Activated CD8-positive, alpha-beta T cell treated with anti-CD3 and anti-CD28 coated beads for 36 hours (primary cell): ENCODE measurements around the gene FAM163A. TPM values are rescaled to one million over a fixed set of nuclear protein-coding genes. Genes with fewer than 3 reads are reported as not detected.
A peak's percentile ranks its signal among the peaks of the same experiment; 100 is the strongest.

Experiments used
- ATAC-seq: fragments of 200-7000 bp; cut with Tn5 transposase; one replicate; pipeline ENCODE4 v1.10.0; 2021; ENCODE audit warnings: mild to moderate bottlenecking, moderate library complexity
- CTCF ChIA-PET: fragments of 350-600 bp; sonication (Branson Sonifier 250); formaldehyde crosslinking; loops from one replicate; lab custom pipeline; 2021; ENCODE audit warnings: antibody characterized with exemption; lab: Charles Lee
- POLR2A ChIA-PET: fragments of 350-600 bp; sonication (Branson Sonifier 250); formaldehyde crosslinking; loops from one replicate; lab custom pipeline; 2021; ENCODE audit warnings: antibody characterized with exemption; lab: Charles Lee
- DNase-seq: peaks from one replicate; pipeline ENCODE4 v3.0.0-alpha.2; 2020
- H3K27ac Mint-ChIP-seq: one replicate; pipeline ENCODE4 v1.8.0; 2021; ENCODE audit warnings: mild to moderate bottlenecking, mixed read lengths
- H3K27me3 Mint-ChIP-seq: one replicate; pipeline ENCODE4 v1.8.0; 2021; ENCODE audit warnings: mixed read lengths
- H3K36me3 Mint-ChIP-seq: one replicate; pipeline ENCODE4 v1.8.0; 2021; ENCODE audit warnings: low read depth, mixed read lengths
- H3K4me1 Mint-ChIP-seq: one replicate; pipeline ENCODE4 v1.8.0; 2021; ENCODE audit warnings: low read depth, mixed read lengths
- H3K4me3 Mint-ChIP-seq: one replicate; pipeline ENCODE4 v1.8.0; 2021; ENCODE audit warnings: mild to moderate bottlenecking, moderate library complexity, mixed read lengths
- H3K9me3 Mint-ChIP-seq: one replicate; pipeline ENCODE4 v1.8.0; 2021; ENCODE audit warnings: mixed read lengths
- intact Hi-C: fragments of 100-400 bp; cut with micrococcal nuclease; formaldehyde crosslinking; loops from one replicate; pipeline ENCODE4 v1.10.0; 2022
- total RNA-seq, 2 experiments: library from RNA; stranded (reverse); gene quantifications; one replicate each; pipeline ENCODE4 v1.2.3, GENCODE V29; 2021
- TF ChIP-seq, protein P1 (sequence below): fragments of 200-600 bp; IDR thresholded peaks from one replicate; pipeline ENCODE4 v1.8.0; 2022; ENCODE audit warnings: antibody characterized with exemption, mild to moderate bottlenecking

FAM163A gene
- total RNA-seq, 2 experiments from 2014 or later: not detected

DNA sequence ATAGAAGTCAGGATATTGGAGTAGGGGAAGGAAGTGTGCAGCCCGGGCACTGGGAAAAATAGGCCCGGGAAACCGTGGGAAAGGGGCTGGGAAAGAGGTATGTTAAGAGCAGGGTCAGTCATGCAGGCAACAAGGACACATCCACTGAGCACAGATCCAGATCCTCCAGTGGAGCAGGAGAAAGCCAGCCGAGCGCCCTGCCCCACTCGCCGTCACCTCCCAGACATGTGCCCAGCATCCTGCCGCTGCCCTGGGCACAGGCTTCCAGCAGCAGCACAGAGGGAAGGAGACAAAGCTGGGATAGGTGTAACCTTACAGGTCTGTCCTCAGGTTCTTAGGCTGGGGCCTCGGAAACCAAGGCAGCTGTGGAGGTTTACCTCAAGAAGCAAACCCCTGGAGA lies 64.2 kb downstream of the FAM163A start:
- DNase-seq: no peak
- TF ChIP-seq, protein P1, sequence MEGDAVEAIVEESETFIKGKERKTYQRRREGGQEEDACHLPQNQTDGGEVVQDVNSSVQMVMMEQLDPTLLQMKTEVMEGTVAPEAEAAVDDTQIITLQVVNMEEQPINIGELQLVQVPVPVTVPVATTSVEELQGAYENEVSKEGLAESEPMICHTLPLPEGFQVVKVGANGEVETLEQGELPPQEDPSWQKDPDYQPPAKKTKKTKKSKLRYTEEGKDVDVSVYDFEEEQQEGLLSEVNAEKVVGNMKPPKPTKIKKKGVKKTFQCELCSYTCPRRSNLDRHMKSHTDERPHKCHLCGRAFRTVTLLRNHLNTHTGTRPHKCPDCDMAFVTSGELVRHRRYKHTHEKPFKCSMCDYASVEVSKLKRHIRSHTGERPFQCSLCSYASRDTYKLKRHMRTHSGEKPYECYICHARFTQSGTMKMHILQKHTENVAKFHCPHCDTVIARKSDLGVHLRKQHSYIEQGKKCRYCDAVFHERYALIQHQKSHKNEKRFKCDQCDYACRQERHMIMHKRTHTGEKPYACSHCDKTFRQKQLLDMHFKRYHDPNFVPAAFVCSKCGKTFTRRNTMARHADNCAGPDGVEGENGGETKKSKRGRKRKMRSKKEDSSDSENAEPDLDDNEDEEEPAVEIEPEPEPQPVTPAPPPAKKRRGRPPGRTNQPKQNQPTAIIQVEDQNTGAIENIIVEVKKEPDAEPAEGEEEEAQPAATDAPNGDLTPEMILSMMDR: no peak
- Mint-ChIP-seq H3K36me3 (no peaks in the 10 kb centered on the region), H3K27me3 (peaks cover 2% of the 10 kb centered on the region), H3K4me1 (peaks cover 4% of the 10 kb centered on the region), H3K27ac (no peak overlapping the region), H3K4me3 (no peak overlapping the region), H3K9me3 (no peaks in the 10 kb centered on the region)
- no peak for ATAC-seq
- CTCF ChIA-PET: interaction anchor here (0.7 to 14.9 kb wide), 3 partner anchors 10 to 104 kb away, joined by 3 to 634 read pairs (median 3); no protein-coding TSS in a partner anchor
- intact Hi-C loops: no loop called here
- POLR2A ChIA-PET: no interaction called here

DNA sequence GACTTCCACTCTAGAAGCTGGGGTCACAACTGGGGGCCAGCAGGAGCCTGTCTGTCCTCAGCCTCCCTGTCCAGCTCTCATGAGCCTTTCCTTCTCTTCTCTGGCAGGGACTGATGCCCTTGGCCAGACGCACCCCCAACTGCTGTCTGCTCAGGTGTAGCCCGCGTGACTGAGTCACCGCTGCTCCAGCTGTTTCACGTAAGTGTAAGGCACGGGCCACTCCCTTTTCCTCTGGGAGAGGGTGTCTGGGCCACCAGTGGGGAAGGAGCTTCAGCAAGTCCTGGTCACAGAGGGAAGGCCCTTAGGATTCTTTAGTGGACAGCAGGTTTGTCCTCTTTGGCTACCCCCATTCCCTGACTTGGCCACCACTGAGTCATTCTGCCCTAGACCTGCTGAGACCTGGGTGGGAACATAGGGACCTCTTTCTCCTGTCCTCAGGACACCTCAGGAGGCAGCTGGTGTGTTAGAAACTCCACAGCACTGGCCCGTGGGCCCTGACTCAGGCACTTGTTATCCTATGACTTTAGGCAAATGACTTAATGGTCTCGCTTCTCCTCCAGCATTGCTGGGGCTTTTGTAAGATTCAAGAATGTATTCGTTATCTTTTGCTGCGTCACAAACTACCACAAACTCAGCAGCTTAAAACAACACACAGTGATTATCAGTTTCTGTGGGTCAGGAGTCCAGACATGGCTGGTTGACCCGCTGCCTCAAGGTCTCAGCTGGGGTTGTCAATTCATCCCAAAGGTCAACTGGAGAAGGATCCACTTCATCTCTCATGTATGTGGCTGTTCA lies 64.8 kb downstream of the FAM163A start:
- ATAC-seq: no peak
- peaks cover 4% of the 10 kb centered on the region for H3K4me1 Mint-ChIP-seq
- no peak overlapping the region for H3K4me3 Mint-ChIP-seq
- intact Hi-C loops: no loop called here
- no peak overlapping the region for H3K27ac Mint-ChIP-seq
- DNase-seq: no peak
- H3K9me3 Mint-ChIP-seq: no peaks in the 10 kb centered on the region
- H3K36me3 Mint-ChIP-seq: no peaks in the 10 kb centered on the region
- ChIA-PET POLR2A (no interaction called here), CTCF (interaction anchor here (0.7 to 14.9 kb wide), 5 partner anchors 11 to 104 kb away, joined by 3 to 634 read pairs (median 3); no protein-coding TSS in a partner anchor)
- TF ChIP-seq, protein P1: no peak
- peaks cover 2% of the 10 kb centered on the region for H3K27me3 Mint-ChIP-seq

DNA sequence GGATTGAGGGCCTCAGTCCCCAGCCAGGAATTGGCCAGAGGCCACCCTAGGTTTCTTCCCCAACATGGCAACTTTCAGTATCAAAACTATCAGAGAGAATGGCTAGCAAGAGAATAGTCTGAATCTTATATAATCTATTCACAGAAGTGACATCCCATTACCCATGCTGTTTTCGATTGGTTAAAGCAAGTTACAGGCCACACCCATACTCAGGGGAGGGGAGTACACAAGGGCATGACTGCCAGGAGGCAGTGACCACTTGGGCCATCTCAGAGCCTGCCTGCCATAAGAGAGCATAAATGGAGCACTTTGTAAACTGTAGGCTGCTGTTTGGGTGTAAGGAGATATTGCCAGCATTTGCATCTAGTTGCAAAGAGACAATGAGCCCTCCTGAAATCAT lies 65.4 kb downstream of the FAM163A start:
- intact Hi-C loops: no loop called here
- POLR2A ChIA-PET: no interaction called here

DNA sequence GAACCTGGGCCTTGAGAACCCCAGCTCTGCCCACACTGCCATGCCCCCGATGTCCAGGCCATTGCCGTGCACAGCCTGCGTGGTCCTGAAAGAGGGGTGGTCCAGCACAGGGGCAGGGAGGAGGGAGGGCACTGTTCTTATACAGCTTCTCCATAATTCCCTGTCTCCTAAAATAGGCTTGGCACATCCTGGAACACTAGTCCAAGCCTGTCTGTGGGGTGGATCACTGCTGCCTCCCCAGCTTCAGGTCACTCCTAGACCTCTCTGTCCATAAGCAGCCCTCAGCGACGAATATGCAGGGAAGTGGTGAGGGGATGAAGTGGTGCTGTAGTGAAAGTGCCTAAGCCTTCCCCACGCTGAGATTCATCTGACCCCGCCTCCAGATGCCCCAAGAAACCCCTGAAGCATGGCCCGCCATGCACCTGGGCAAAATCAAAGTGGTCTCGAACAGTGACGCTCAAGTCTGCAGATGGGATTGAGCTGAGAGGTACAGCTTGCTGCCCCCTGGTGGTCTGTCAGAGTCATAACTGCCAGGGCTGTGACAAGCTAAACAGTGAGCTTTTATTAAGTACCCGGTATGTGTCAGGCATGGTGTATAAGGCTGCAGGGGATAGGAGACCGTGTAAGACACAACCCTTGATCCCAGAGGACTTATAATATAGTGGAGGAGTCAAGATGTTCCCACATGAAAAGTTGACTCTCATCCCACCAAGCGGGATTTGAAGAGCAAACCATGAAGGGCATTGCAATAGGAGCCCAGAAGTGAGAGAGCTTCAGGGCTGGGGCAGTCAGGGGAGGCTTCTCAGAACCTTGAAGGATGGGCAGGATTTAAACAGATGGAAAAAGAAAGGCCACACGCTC lies 66.6 kb downstream of the FAM163A start:
- TF ChIP-seq, protein P1: peak; percentile 87
- ChIA-PET CTCF (interaction anchor here (0.6 to 14.9 kb wide), 54 partner anchors 9 to 1499 kb away, joined by 3 to 634 read pairs (median 4); no protein-coding TSS in a partner anchor), POLR2A (no interaction called here)
- peak; percentile 76 for DNase-seq
- intact Hi-C loops: loop anchor here (1.0 kb wide), 1 partner anchor 103 kb away; no protein-coding TSS in a partner anchor
- Mint-ChIP-seq H3K4me1 (peaks cover 4% of the 10 kb centered on the region), H3K9me3 (no peaks in the 10 kb centered on the region), H3K36me3 (no peaks in the 10 kb centered on the region), H3K27me3 (peaks cover 2% of the 10 kb centered on the region), H3K27ac (no peak overlapping the region), H3K4me3 (no peak overlapping the region)
- peak; percentile 83 for ATAC-seq

More for the DNA sequence above, 65.4 kb downstream of the FAM163A start:
- TF ChIP-seq, protein P1: no peak
- DNase-seq: no peak
- H3K4me3 Mint-ChIP-seq: no peak overlapping the region
- no peak overlapping the region for H3K27ac Mint-ChIP-seq
- H3K27me3 Mint-ChIP-seq: peaks cover 2% of the 10 kb centered on the region
- no peak for ATAC-seq
- peaks cover 4% of the 10 kb centered on the region for H3K4me1 Mint-ChIP-seq
- CTCF ChIA-PET: interaction anchor here (1.2 to 14.9 kb wide), 11 partner anchors 10 to 371 kb away, joined by 3 to 634 read pairs (median 18); no protein-coding TSS in a partner anchor
- H3K36me3 Mint-ChIP-seq: no peaks in the 10 kb centered on the region
- no peaks in the 10 kb centered on the region for H3K9me3 Mint-ChIP-seq
